Panc1 (cell line): Measurements from ENCODE around the gene PTRHD1.

Experiments
- CTCF ChIP-seq: fragments of 450-650 bp; IDR thresholded peaks from 2 replicates; pipeline ENCODE4 v1.5.1; 2017; ENCODE audit warnings: mild to moderate bottlenecking
- POLR2AphosphoS5 ChIP-seq: IDR thresholded peaks from 2 replicates; pipeline ENCODE4 v1.6.1; 2012; ENCODE audit warnings: mild to moderate bottlenecking, low read depth, low read length, moderate library complexity
- REST ChIP-seq, 2 experiments: IDR thresholded peaks; 2 replicates each; pipeline ENCODE4 v1.6.1; 2011 to 2012; ENCODE audit warnings: low read depth in 2 of 2, control low read depth in 1 of 2, low read length in 1 of 2, mild to moderate bottlenecking in 1 of 2, moderate library complexity in 1 of 2; ENCODE audit not compliant: insufficient read depth in 1 of 2
- TCF7L2 ChIP-seq: IDR thresholded peaks from 2 replicates; pipeline ENCODE4 v1.6.1; 2011; ENCODE audit warnings: mild to moderate bottlenecking, low read depth, low read length, inconsistent platforms

DNA sequence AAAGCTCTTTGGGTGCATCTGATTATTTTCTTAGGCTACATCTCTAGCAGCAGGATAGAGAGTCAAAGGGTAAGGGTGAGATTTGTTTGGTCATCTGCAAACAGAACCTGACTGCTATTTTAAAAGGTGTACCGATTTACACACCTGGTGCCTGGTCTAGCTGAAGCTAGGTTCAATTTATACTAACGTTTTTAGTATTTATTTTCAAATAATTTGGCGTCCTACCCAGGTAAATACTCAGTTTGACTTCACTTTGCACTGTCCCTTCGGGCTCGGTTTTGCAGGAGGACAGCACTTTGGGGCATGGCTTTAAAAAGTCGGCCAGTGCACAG lies 683 bp downstream of the PTRHD1 start:
- no peak for TF ChIP-seq POLR2AphosphoS5
- no peak for TF ChIP-seq CTCF
- TF ChIP-seq REST (IDR thresholded peaks at IDR 0.05; ENCODE audit: insufficient read depth in 1 of 2, low read depth in 2 of 2, low read length in 1 of 2): no peak
- TF ChIP-seq TCF7L2: no peak
